Measurements from ENCODE around the gene NTM. TPM values are rescaled to one million over a fixed set of nuclear protein-coding genes. Genes with fewer than 3 reads are reported as not detected.

Gene NTM
- total RNA-seq, 1 experiment from 2014 or later, result 9.9 TPM

- H2BK12ac ChIP-seq (ENCODE audit: insufficient read length, low read depth, low read length), result no peak overlapping the region
- Mint-ChIP-seq H3K27ac (no peak overlapping the region), H3K36me3 (ENCODE audit: insufficient read depth in 1 of 3, low read depth in 3 of 3) (peaks cover 0 to 4% (median 0%) of the 10 kb centered on the region in 3 experiments; a peak in 2 of 7 replicates), H3K4me1 (peaks cover 6 to 17% of the 10 kb centered on the region in 2 experiments), H3K27me3 (ENCODE audit: low read depth) (no peaks in the 10 kb centered on the region; the same call in 1 of the 2 replicates), H3K9me3 (no peaks in the 10 kb centered on the region), H3K4me3 (no peak overlapping the region)
- no peak overlapping the region for H3K27ac ChIP-seq (ENCODE audit: insufficient read length, low read depth, low read length)
- no peak overlapping the region for H3K56ac ChIP-seq (ENCODE audit: insufficient read length, low read depth, low read length)
- no peak for DNase-seq
- no peaks in the 10 kb centered on the region for H3K79me1 ChIP-seq (ENCODE audit: insufficient read depth, low read depth, low read length, poor library complexity, severe bottlenecking)
- no peak overlapping the region for H4K8ac ChIP-seq (replicated peaks; ENCODE audit: insufficient read length, low read depth, low read length)
- H3K79me2 ChIP-seq (ENCODE audit: insufficient read depth, low read length), result no peaks in the 10 kb centered on the region
- WGBS (ENCODE audit: extremely low coverage, insufficient read length, low lambda C conversion rate), result no CpG with 5 or more reads among the region's 3 CpGs
- no peaks in the 10 kb centered on the region for H3K9me3 ChIP-seq (ENCODE audit: control insufficient read depth, low read depth, low read length)
- H4K5ac ChIP-seq (ENCODE audit: insufficient read length, low read depth, low read length), result no peak overlapping the region
- no peak overlapping the region for H4K91ac ChIP-seq (ENCODE audit: insufficient read length, low read depth, low read length)
- H2AK5ac ChIP-seq (ENCODE audit: insufficient read length, low read length), result no peak overlapping the region
- no peaks in the 10 kb centered on the region for H4K20me1 ChIP-seq (ENCODE audit: control insufficient read depth, insufficient read depth, insufficient read length)
- no peak overlapping the region for H2BK15ac ChIP-seq (ENCODE audit: low read depth, low read length)
- H2AFZ ChIP-seq (ENCODE audit: low read length), result no peak overlapping the region
- H2BK120ac ChIP-seq (ENCODE audit: low read depth, low read length, poor library complexity, severe bottlenecking), result no peak overlapping the region
- H3K23ac ChIP-seq (ENCODE audit: insufficient read length, low read depth, low read length), result no peak overlapping the region
- no peak overlapping the region for H3K4ac ChIP-seq (ENCODE audit: low read depth, low read length)
- no peak for TF ChIP-seq CTCF (conservative IDR thresholded peaks at IDR 0.05)
- no peak overlapping the region for H3K9ac ChIP-seq (ENCODE audit: extremely low read depth, insufficient read length, low read length)
- H3K23me2 ChIP-seq (ENCODE audit: insufficient read length, low read depth, low read length, poor library complexity, severe bottlenecking), result no peaks in the 10 kb centered on the region
- H3K4me1 ChIP-seq (ENCODE audit: insufficient read depth, low read length), result peaks cover 2% of the 10 kb centered on the region; the same call in 1 of the 2 replicates
- H3K18ac ChIP-seq (ENCODE audit: insufficient read length, low read depth, low read length), result no peak overlapping the region
- H3K14ac ChIP-seq (ENCODE audit: insufficient read depth, low read length), result no peak overlapping the region
- H3K4me2 ChIP-seq (ENCODE audit: insufficient read depth, insufficient read length, low read length), result no peak overlapping the region
- H3K27me3 ChIP-seq (ENCODE audit: insufficient read depth, low read length), result no peaks in the 10 kb centered on the region
- no peak overlapping the region for H2BK20ac ChIP-seq (ENCODE audit: low read depth, low read length, poor library complexity, severe bottlenecking)
- H2BK5ac ChIP-seq (ENCODE audit: insufficient read length, low read length), result no peak overlapping the region
- H3T11ph ChIP-seq (ENCODE audit: low read length), result no peak overlapping the region
These were observed 27.3 kb downstream of the NTM start for GRCh38 chr11:131397675-131398074.
